ENCODE measurements around the gene ITPKA.

ITPKA gene

GRCh38 chr15:41490355-41490754 lies 3.3 kb upstream of the ITPKA start:
- DNase-seq (ENCODE audit: low spot score) = peak; percentile 95

GRCh38 chr15:41491889-41492288 lies 1.8 kb upstream of the ITPKA start:
- DNase-seq (ENCODE audit: low spot score) = no peak

GRCh38 chr15:41492597-41493204 lies 973 bp upstream of the ITPKA start:
- DNase-seq (ENCODE audit: low spot score) = no peak

- no peak for DNase-seq (ENCODE audit: low spot score)
These were observed 172 bp downstream of the ITPKA start for GRCh38 chr15:41493902-41494189.

GRCh38 chr15:41494190-41494921 lies 682 bp downstream of the ITPKA start:
- DNase-seq (ENCODE audit: low spot score) = no peak

- no peak for DNase-seq (ENCODE audit: low spot score)
These were observed 1.5 kb downstream of the ITPKA start for GRCh38 chr15:41494922-41495735.

GRCh38 chr15:41495736-41496599 lies 2.3 kb downstream of the ITPKA start:
- no peak for DNase-seq (ENCODE audit: low spot score)

GRCh38 chr15:41498657-41499056 lies 5.0 kb downstream of the ITPKA start:
- DNase-seq (ENCODE audit: low spot score) = no peak

- no peak for DNase-seq (ENCODE audit: low spot score)
These were observed 5.6 kb downstream of the ITPKA start for GRCh38 chr15:41499109-41499851.

- DNase-seq (ENCODE audit: low spot score) = peak; percentile 60
These were observed 7.7 kb downstream of the ITPKA start for GRCh38 chr15:41501191-41501917.

- no peak for DNase-seq (ENCODE audit: low spot score)
These were observed 8.5 kb downstream of the ITPKA start for GRCh38 chr15:41501931-41502794.

- no peak for DNase-seq (ENCODE audit: low spot score)
These were observed 9.4 kb downstream of the ITPKA start for GRCh38 chr15:41502795-41503668.

- DNase-seq (ENCODE audit: low spot score) = no peak
These were observed 10.0 kb downstream of the ITPKA start for GRCh38 chr15:41503669-41504010.

GRCh38 chr15:41504751-41505492 lies 11.2 kb downstream of the ITPKA start:
- no peak for DNase-seq (ENCODE audit: low spot score)

- DNase-seq (ENCODE audit: low spot score) = no peak
These were observed 12.1 kb downstream of the ITPKA start for GRCh38 chr15:41505776-41506175.

- DNase-seq (ENCODE audit: low spot score) = no peak
These were observed 13.2 kb downstream of the ITPKA start for GRCh38 chr15:41506796-41507341.

- no peak for DNase-seq (ENCODE audit: low spot score)
These were observed 14.2 kb downstream of the ITPKA start for GRCh38 chr15:41507820-41508290.

GRCh38 chr15:41510728-41511127 lies 17.1 kb downstream of the ITPKA start:
- no peak for DNase-seq (ENCODE audit: low spot score)

Data from hepatic stellate cell (primary cell).